ENCODE measurements around the gene TNFRSF18.
"Not testable (repeated sequence)": the region's sequence is repeated elsewhere in the genome, so short reads cannot be mapped to it uniquely, and the experiment has no call there.

The TNFRSF18 gene

DNA sequence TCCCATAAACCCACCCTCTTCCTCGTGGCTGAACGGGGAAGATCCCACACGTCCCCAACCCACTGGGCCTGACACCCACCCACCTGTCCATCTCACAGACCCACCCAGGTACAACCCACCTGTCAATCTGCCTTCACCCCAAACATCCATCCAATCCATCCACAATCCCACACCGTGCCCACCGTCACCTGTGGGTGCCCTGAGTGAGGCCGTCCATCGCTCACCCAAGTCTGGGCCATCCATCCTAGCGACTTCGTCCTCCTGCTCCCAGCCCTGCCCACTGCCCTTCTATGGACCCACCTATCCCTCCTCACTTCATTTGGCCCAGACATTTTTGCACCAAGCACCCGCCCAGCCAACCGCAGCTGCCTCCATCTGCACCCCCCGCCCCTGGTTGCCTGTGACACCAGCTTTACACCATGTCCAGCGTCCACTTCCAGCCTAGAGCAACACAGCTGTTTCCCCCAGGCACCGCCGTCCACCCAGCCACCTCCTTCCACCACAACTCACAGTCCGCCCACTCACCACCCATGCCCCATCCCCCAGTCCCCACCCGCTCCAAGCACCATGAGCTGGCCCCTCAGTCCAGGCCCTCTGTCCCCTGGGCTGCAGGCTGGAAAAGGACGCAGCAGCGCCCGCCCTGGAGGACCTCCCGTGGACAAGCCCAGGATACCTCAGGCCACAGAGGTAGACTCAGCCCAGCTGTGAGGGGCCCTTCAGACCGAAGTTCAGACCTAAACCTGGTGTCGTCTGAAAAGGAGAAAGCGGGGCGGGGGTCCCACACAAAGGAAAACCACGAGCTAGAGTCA is 25.1 kb downstream of the TNFRSF18 start:
- in situ Hi-C loops (cut with MboI; ENCODE audit: low sequenced_read_pairs): no loop called here

DNA sequence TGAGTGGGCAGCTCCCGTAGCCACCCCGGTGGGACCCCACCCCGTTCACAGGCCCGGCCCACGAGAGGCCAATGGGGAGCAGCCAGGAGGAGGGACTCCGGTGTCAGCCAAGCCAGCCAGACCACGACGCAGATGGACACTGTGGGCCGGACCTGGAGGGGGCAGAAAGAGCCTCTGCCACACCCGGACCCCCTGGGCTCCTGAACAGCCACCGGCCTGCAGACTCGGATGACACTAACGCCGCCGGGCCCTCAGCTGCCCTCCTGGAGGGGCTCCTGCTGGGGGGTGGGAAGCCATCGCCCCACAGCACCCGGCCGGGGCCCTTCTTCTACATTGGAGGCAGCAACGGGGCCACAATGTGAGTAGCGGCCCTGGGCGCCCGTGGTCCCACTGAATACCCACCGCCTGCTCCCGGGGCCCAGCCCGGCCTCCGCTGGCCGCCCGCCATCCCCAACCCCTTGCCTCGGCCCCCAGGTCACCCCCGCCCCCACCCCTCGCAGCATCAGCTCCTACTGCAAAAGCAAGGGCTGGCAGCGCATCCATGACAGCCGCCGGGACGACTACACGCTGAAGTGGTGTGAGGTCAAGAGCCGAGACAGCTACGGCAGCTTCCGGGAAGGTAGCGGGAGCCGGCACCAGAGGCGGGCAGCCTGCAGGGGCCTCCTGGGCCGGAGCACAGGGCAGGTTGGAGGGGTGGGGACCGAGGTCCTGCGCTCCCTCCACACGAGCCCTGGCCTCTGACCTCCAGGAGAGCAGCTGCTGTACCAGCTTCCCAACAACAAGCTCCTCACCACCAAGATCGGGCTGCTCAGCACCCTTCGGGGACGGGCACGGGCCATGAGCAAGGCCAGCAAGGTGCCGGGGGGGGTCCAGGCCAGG is 26.2 kb downstream of the TNFRSF18 start:
- in situ Hi-C loops (cut with MboI; ENCODE audit: low sequenced_read_pairs): no loop called here

DNA sequence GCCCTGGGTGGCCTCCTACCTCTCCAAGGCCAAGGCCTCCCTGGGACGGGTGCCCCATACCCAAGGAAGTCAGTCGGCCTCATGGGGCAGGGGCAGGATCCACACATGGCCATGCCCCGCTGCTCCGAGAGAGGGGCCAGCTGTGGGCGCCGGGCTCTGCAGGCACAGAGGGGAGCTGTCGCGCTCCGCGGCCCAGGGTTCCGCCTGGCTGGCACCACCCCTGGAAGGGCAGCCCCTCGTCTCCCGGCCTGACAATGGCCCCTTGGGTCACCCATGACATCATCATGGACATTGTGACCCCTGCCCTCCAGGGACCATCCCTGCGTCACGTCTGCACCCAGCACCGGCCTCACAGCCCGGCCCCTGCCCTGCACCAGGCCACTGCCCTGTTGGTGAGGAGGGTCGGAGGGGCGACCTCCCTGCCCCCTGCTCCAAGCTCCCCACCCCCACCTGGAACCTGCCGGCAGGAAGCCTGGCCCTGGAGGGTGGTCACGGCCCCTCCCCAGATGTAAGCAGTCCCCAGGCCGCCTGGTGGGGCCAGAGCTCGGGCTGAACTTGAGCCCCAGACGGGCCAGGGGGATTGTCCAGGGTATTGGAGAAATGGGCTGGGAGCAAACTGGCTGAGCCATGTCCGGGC is 26.9 kb downstream of the TNFRSF18 start:
- in situ Hi-C loops (cut with MboI; ENCODE audit: low sequenced_read_pairs): no loop called here

DNA sequence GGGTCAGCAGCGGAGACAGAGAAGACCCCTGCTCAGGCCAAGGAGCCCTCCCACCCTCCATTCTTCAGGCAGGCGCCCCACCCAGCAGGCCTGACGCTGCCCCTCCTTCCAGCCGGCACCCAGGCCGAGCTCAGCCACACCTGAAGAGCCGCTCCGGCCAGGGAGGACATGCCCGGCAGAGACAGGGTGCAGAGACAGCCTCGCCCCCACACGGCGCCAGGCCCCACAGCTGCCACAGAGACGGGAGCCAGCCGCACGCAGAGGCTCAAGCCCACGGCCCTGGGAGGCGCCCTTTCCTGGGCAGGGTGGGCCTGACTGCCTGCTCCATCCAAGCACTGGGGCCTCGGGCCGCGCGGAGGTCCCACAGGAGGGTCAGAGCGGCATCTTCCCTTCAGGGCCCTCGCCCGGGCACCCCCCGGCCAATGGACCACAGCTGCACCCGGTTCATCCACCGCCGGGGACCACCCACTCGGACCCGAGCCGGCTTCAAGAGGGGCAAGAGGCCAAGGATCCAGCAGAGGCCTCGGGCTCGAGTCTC is 27.5 kb downstream of the TNFRSF18 start:
- in situ Hi-C loops (cut with MboI; ENCODE audit: low sequenced_read_pairs): no loop called here

DNA sequence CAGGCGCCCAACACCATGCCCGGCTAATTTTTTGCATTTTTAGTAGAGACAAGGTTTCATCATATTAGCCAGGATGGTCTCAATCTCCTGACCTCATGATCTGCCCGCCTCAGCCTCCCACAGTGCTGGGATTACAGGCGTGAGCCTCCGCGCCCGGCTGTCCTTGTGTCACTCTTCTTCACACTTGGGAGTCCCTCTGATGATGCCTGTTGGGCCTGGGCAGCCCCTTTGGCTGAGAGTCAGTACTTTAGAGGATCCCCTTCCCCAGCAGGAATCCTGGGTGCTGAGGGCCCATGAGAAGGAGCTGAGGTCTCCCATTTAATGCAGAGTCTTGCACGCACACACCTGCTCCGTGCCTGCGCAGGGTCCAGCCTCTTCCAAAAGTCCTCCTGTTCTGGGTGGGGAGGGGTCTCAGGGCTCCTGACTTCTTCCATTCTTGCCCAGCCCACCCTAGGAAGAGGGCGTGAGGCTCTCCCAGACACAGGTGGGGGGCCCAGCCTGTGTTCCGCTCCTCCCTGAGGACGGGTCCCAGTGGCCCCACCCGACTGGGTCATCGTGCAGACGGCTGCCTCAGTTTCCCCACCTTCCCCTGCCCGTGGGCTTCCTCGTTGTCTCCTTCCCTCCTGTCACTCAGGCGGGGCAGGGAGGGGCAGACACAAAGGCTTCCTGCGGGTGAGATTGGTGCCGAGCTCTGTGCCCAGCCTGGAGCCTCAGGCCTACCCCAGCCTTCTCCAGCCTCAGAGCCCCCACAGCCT is 28.8 kb downstream of the TNFRSF18 start:
- in situ Hi-C loops (cut with MboI; ENCODE audit: low sequenced_read_pairs): no loop called here

DNA sequence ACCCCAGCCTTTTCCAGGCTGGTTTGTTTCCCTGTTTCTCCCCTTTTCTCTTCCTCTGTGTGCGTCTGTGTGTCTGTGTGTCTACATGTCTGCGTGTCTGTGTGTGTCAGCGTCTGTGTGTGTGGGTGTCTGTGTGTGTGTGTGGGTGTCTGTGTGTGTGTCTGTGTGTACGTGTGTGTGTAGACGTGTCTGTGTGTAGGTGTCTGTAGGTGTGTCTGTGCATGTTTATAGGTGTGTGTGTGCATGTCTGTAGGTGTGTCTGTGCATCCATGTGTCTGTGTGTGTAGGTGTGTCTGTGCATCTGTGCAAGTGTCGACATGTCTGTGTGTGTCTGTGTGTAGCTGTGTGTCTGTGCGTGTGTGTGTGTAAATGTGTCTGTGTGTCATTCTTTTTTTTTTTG is 29.5 kb downstream of the TNFRSF18 start:
- in situ Hi-C loops (cut with MboI; ENCODE audit: low sequenced_read_pairs): no loop called here

DNA sequence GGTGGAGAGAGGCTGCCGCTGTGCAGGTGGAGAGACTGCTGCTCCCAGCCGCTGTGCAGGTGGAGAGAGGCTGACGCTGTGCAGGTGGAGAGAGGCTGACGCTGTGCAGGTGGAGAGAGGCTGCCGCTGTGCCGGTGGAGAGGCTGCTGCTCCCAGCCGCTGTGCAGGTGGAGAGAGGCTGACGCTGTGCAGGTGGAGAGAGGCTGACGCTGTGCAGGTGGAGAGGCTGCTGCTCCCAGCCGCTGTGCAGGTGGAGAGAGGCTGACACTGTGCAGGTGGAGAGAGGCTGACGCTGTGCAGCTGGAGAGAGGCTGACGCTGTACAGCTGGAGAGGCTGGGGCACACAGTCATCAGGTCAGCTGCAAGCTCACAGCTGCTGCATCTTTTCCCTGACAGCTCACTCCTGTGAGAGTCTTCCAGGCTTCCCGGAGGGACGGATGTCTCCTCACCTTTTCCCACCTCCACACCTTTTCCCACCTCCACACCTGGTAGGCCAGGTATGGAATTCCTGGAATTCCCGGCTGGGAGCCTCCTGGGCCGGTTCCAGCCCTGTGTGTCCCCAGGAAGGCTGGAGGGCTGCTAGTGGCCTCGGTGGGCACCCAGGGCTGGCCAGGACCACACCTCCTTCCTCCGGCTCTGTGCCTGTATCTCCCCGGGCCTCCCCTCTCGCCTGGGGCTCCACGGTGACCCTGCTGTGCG is 30.2 kb downstream of the TNFRSF18 start:
- in situ Hi-C loops (cut with MboI; ENCODE audit: low sequenced_read_pairs): not testable (repeated sequence)

DNA sequence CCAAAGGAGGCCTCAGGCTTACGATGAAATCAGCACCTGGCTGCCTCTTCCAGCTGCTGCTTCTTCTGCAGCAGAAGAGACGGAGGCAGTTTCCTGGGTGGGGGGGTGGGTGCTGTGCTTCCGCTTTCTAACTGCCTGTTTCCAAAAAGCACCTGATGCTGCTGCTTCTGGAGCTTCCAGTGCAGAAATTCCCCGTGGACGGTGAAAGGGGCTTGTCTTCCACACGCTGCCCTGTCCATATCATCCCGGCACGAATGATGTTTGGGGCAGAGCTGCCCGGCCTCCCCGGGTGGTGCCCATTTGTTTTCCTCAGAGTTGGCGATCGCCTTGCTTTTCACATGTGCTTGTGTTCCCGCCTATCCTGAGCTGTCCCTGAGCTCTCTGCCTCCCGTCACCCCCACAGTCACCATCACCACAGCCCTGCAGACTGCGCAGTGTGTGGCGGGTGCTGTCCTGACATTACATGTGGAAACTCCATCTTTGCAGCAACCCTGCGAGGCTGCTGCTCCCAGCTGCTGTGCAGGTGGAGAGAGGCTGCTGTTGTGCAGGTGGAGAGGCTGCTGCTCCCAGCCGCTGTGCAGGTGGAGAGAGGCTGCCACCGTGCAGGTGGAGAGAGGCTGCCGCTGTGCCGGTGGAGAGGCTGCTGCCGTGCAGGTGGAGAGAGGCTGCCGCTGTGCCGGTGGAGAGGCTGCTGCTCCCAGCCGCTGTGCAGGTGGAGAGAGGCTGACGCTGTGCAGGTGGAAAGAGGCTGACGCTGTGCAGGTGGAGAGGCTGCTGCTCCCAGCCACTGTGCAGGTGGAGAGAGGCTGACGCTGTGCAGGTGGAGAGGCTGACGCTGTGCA is 30.9 kb downstream of the TNFRSF18 start:
- in situ Hi-C loops (cut with MboI; ENCODE audit: low sequenced_read_pairs): no loop called here

DNA sequence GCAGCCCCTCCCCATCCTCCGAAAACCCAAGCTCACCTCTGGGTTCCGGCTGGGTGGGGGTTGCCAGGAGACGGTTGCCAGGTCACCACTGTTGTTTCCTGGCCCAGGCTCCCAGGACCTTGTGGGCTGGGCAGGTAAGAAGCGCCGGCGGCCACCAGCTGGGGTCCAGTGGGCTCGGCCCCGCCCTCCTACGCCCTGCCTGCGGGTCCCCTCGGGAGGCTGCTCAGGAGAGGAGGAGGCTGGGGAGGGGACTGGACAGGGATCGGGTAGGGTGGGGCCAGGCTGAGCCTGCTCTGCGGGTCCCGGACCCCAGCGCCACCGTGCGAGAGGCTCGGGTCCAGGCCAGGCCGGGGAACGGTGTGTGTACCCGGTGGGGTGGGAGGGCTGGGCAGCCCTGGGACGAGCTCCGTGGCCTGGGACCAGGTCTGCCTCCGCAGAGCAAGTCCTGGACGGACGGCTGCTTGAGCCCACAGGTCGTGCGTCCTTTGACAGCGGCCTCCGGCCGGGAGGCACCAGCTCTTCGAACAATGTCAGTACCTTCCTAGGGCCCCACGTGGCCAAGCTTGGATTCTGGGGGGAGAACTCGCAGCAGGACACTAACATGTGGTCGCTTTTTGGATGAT is 32.5 kb downstream of the TNFRSF18 start, which contains the start of gene TTLL10:
TSS of gene TTLL10 (plus strand) at position 88 of the 623 bp plus-strand sequence. CDS start 5,336 bp downstream, outside the sequence.
- in situ Hi-C loops (cut with MboI; ENCODE audit: low sequenced_read_pairs): no loop called here

DNA sequence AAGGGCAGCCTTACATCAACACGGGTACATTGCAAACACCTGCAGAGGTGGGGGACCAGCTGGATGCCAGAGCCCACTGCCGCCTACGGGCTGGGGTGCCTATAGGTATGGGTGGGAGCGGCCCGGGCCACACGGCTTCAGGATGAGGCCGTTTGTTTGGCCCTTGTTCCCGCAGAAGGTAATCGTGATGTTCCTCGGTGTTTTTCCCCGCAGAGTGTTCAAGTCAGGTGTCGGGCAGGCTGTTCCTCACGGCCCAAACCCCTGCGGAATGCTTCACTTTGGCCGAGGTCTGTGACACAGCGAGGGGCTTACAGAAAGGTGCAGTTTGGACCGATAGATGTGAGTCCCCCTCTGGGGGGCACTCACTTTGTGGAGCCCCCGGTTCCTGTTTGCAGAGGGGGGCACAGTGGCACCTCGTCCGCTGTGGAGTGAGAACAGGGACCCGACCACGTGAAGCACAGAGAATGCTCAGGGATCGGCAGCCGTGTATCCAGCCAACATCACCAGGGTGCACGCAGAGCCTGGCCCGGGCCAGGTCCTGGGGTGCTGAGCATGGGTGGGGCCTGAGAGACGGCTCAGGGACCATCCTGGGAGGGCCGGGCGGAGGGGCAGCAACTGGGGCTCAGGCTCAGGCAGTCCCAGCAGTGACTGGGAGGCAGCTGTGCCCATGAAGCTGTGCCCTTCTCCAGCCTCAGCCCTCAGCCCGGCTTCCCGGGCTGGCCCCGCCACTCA is 33.2 kb downstream of the TNFRSF18 start:
- in situ Hi-C loops (cut with MboI; ENCODE audit: low sequenced_read_pairs): no loop called here

DNA sequence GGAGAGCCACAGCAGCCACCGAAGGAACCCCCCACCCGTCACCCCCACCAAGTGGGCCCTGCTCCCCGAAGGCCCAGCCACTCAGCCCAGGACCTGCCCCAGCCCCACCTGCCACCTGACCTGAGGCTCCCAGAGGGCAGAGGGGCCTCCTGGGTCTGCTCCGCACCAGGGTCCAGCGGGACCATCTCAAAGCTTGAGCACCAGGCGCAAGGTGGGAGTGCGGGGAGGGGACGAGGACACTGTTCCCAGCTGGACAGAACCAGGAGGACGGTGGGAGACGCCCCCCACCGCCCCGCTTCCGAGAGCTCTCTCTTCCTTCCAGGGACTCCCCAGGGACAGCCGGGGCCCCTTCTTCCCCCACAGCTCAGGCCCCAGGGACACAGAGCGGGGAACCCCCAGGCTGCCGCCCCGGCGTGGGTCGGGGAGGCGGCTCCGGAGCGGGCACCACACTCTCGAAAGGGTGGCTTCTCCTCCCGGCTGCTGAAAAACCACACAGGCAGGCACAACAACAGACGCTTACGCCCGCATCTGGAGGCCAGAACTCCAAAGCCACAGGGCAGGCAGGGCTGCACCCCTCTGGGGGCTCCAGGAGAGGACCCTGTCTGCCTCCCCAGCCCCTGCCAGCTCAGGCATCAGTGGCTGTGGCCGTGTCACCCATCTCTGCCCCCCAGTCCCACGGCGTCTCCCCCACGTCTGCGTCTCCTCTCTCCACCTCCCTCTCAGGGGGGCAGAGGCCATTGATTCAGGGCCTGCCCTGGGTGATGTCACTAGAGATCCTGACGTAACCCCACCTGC is 34.6 kb downstream of the TNFRSF18 start:
- in situ Hi-C loops (cut with MboI; ENCODE audit: low sequenced_read_pairs): no loop called here

DNA sequence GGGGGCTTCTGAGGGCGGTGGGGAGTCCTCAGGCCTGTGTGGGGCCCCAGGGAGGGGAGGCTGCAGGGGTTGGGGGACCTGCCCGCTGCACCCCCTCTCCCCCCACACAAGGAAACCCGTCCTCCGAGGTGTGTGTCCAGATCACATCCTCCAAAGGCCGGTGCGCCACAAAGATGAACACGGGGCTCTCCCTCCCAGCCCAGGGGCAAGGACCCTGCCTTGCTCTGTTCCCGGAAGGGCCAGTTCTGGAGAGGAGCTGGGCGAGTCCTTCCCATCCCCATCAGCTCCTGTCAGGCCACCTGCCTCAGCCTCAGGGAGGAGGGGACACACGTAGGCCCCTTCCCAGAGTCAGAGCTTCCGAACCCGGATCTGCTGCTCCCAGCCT is 35.2 kb downstream of the TNFRSF18 start:
- in situ Hi-C loops (cut with MboI; ENCODE audit: low sequenced_read_pairs): no loop called here

DNA sequence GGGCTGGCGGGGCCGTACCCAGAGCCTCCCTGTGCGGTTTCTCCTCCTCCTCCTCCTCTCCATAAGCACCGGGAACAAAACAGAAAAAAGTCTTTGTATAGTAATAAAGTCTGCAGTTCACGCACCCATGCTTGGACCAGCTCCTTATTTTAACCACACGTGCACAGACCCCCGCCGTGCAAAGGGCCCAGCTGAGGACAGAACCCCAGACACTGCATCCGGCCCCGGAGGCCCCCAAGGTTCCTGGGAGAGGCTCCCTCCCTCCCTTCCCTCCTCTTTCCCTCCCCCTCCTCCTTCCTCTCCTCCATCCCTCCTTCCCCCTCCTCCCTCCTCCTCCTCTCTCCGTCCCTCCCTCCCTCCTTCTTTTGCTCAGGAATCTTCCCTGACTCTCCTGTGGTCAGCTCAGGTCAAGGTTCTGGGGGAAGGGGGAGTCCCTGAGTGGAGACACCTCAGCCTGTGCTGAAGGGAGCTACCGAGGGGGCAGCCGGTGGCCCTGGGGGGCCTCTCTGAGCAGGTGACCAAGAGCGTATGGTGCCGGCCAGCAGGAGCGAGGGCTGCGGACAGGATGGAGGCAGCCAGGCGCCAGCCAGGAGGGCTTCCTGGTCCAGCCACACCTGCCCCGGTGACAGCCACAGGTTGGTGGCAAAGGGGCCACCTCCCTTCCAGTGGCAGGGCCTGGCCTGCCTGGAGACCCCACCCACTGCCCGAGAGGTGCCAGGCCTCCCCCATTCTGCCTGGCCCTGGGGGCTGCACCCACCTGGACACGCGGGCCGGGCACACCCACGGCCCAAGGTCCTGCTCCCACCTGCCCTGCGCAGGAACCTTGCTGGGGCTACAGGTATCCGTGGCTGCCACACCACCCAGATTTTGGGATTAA is 35.9 kb downstream of the TNFRSF18 start:
- in situ Hi-C loops (cut with MboI; ENCODE audit: low sequenced_read_pairs): no loop called here

DNA sequence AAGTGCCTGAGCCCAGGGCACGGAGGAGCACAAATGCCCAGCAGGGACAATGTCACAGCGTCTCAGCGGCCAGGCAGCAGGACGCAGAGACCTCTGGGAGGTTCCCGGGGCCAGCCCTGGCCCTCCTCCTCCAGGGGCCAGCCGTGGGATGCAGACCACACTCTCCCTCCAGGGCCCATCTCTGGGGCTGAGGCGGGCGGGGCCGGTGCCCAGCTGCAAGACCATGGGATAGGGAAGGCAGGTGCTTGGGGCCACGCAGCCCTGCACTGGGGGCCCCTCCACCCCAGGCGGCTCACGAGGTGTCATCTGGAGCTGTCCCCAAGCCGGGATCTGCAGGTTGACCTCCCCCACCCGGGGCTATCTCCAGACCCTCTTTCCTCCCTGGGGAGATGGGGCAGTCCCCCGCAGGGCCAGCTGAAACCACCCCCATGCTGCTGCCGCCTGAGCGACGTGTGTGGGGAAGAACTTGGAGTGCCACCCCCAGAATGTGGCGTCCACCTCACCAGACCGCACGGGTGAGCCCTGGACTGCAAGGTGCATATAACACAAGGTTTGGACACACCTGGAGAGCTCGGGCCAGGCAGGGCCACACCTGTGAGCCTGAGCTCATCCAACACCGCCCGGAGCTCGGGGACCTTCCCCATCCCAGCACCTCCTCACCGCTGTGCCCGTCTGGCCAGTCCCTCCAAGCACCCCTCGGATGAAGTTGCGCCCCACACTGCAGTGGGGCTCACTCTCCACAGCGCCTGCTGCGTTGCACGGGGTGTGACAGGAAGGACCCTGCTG is 36.8 kb downstream of the TNFRSF18 start:
- in situ Hi-C loops (cut with MboI; ENCODE audit: low sequenced_read_pairs): no loop called here

Measured in HL-60/S4 treated with retinoic acid at 250 ng/mL for 4 days and 3 days (cell line).